Thyroid gland (tissue), 4 donors: Measurements from ENCODE around the gene FARP2.
"Not testable (repeated sequence)": the region's sequence is repeated elsewhere in the genome, so short reads cannot be mapped to it uniquely, and the experiment has no call there.

ENCODE experiments used
- POLR2A ChIP-seq, 2 donors: fragments of 450-650 bp; IDR thresholded peaks; one replicate each; pipeline ENCODE4 v1.6.1; 2017; ENCODE audit warnings: antibody characterized with exemption in 2 of 2, mild to moderate bottlenecking in 2 of 2, moderate library complexity in 1 of 2
- TF ChIP-seq, protein P1 (sequence below), 6 experiments: fragments of 200-600 bp in 3 of 6; fragments of 450-650 bp in 3 of 6; sonication (generic) in 3 of 6; IDR thresholded peaks; one replicate each; pipeline ENCODE4 v1.5.1; 2016 to 2019; ENCODE audit warnings: antibody characterized with exemption in 6 of 6, mild to moderate bottlenecking in 2 of 6, inconsistent platforms in 1 of 6, moderate library complexity in 1 of 6

DNA sequence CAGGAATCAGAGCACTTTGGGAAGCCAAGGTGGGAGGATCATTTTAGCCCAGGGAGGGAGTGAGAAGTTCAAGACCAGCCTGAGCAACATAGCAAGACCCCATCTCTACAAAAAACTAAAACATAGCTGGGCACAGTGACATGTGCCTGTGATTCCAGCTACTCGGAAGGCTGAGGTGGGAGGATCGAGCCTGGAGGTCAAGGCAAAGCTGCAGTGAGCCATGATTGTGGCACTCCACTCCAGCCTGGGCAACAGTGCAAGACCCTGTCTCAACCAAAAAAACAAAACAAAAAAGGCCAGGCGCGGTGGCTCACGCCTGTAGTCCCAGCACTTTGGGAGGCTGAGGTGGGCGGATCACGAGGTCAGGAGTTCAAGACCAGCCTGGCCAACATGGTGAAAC is 94.0 kb downstream of the FARP2 start:
- TF ChIP-seq, protein P1, sequence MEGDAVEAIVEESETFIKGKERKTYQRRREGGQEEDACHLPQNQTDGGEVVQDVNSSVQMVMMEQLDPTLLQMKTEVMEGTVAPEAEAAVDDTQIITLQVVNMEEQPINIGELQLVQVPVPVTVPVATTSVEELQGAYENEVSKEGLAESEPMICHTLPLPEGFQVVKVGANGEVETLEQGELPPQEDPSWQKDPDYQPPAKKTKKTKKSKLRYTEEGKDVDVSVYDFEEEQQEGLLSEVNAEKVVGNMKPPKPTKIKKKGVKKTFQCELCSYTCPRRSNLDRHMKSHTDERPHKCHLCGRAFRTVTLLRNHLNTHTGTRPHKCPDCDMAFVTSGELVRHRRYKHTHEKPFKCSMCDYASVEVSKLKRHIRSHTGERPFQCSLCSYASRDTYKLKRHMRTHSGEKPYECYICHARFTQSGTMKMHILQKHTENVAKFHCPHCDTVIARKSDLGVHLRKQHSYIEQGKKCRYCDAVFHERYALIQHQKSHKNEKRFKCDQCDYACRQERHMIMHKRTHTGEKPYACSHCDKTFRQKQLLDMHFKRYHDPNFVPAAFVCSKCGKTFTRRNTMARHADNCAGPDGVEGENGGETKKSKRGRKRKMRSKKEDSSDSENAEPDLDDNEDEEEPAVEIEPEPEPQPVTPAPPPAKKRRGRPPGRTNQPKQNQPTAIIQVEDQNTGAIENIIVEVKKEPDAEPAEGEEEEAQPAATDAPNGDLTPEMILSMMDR (IDR thresholded peaks at IDR 0.05), result not testable (repeated sequence)
- not testable (repeated sequence) for TF ChIP-seq POLR2A (IDR thresholded peaks at IDR 0.05)
